Liver (tissue), 9 donors: ENCODE measurements around the gene SBNO1. TPM values are rescaled to one million over a fixed set of nuclear protein-coding genes. Genes with fewer than 3 reads are reported as not detected.
A peak's percentile ranks its signal among the peaks of the same experiment; 100 is the strongest.
"Not testable (repeated sequence)": the region's sequence is repeated elsewhere in the genome, so short reads cannot be mapped to it uniquely, and the experiment has no call there.

ENCODE experiments used
- DNase-seq: peaks from one replicate; pipeline ENCODE4 v3.0.0-alpha.2; 2017; ENCODE audit warnings: low spot score
- H3K27ac ChIP-seq, 2 donors: one replicate each; pipeline ENCODE4 v1.7.0; 2013; ENCODE audit warnings: inconsistent platforms in 2 of 2, low read length in 2 of 2, control low read depth in 1 of 2, low read depth in 1 of 2, mild to moderate bottlenecking in 1 of 2
- H3K27me3 ChIP-seq, 4 donors: one replicate each; pipeline versions ENCODE4 v1.6.1 to v1.7.0; 2013; ENCODE audit warnings: low read length in 3 of 4, inconsistent platforms in 1 of 4, mild to moderate bottlenecking in 1 of 4, moderate library complexity in 1 of 4; ENCODE audit not compliant: control insufficient read depth in 4 of 4, insufficient read depth in 4 of 4
- H3K36me3 ChIP-seq, 4 donors: one replicate each; pipeline versions ENCODE4 v1.6.1 to v1.7.0; 2013; ENCODE audit warnings: low read length in 3 of 4, mild to moderate bottlenecking in 3 of 4, low read depth in 1 of 4, moderate library complexity in 1 of 4; ENCODE audit not compliant: control insufficient read depth in 4 of 4, insufficient read depth in 3 of 4
- H3K4me1 ChIP-seq, 4 donors: one replicate each; pipeline versions ENCODE4 v1.6.1 to v1.7.0; 2013; ENCODE audit warnings: low read length in 3 of 4, mild to moderate bottlenecking in 3 of 4, moderate library complexity in 1 of 4; ENCODE audit not compliant: control insufficient read depth in 4 of 4, insufficient read depth in 4 of 4
- H3K4me3 ChIP-seq, 3 donors: one replicate each; pipeline versions ENCODE4 v1.6.1 to v1.7.0; 2013; ENCODE audit warnings: low read length in 3 of 3, control low read depth in 1 of 3, low read depth in 1 of 3, mild to moderate bottlenecking in 1 of 3
- H3K9ac ChIP-seq, 2 donors: one replicate each; pipeline ENCODE4 v1.7.0; 2013; ENCODE audit warnings: low read length in 2 of 2, mild to moderate bottlenecking in 2 of 2, moderate library complexity in 2 of 2, control low read depth in 1 of 2, low read depth in 1 of 2
- H3K9me3 ChIP-seq, 4 donors: one replicate each; pipeline versions ENCODE4 v1.6.1 to v1.7.0; 2013; ENCODE audit warnings: low read length in 3 of 4; ENCODE audit not compliant: control insufficient read depth in 4 of 4
- ATF3 ChIP-seq: IDR thresholded peaks from 2 replicates; pipeline ENCODE4 v1.6.1; 2016; ENCODE audit warnings: antibody characterized with exemption
- FOXA1 ChIP-seq: IDR thresholded peaks from 2 replicates; pipeline ENCODE4 v1.6.1; 2016; ENCODE audit warnings: antibody characterized with exemption
- JUND ChIP-seq, 2 donors: IDR thresholded peaks; 2 replicates each; pipeline ENCODE4 v1.6.1; 2016; ENCODE audit warnings: antibody characterized with exemption in 2 of 2
- RXRA ChIP-seq, 2 donors: IDR thresholded peaks; 2 replicates each; pipeline ENCODE4 v1.6.1; 2017 to 2018; ENCODE audit warnings: antibody characterized with exemption in 2 of 2, mild to moderate bottlenecking in 1 of 2
- SP1 ChIP-seq: IDR thresholded peaks from 2 replicates; pipeline ENCODE4 v1.6.1; 2018; ENCODE audit warnings: antibody characterized with exemption, mild to moderate bottlenecking
- YY1 ChIP-seq: IDR thresholded peaks from 2 replicates; pipeline ENCODE4 v1.6.1; 2016; ENCODE audit warnings: antibody characterized with exemption, mild to moderate bottlenecking
- WGBS: extraction: QIAGEN DNeasy Blood & Tissue Kit; methylation state at CpG from one replicate; pipeline ENCODE4 v1.1.7; 2013; 5-methylcytosine and 5-hydroxymethylcytosine counted together
- polyA plus RNA-seq, 2 donors: library from polyadenylated mRNA; stranded (reverse) in 1 of 2; unstranded in 1 of 2; fragments of 200-250 nt in 1 of 2; fragments of >200 nt in 1 of 2; fragmentation: Nextera tagmentation in 1 of 2; extraction: Ambion mirVana in 1 of 2; gene quantifications; one replicate each; pipeline versions ENCODE4 v1.2.1 to v1.2.3, GENCODE V29; 2013 to 2015
- total RNA-seq, 2 donors: library from RNA; depleted of rRNA; stranded (reverse); fragments of >200 nt; gene quantifications; one replicate each; pipeline ENCODE4 v1.2.3, GENCODE V29; 2014
- TF ChIP-seq, protein P1 (sequence below): IDR thresholded peaks from 2 replicates; pipeline ENCODE4 v1.6.1; 2016; ENCODE audit warnings: antibody characterized with exemption, mild to moderate bottlenecking
- TF ChIP-seq, protein P2 (sequence below): fragments of 150-350 bp; IDR thresholded peaks from 2 replicates; pipeline ENCODE4 v1.5.1; 2017; ENCODE audit warnings: improper control_type of control experiment, low read depth, low read length; ENCODE audit not compliant: missing input control
- donor health status: healthy.
- donor health status: healthy.
- donor health status: healthy.
- donor health status: healthy.
- donor health status: healthy.

The SBNO1 gene
- total and polyA plus RNA-seq, 4 donors: 4.0 to 19.8 (median 10.4) TPM

DNA sequence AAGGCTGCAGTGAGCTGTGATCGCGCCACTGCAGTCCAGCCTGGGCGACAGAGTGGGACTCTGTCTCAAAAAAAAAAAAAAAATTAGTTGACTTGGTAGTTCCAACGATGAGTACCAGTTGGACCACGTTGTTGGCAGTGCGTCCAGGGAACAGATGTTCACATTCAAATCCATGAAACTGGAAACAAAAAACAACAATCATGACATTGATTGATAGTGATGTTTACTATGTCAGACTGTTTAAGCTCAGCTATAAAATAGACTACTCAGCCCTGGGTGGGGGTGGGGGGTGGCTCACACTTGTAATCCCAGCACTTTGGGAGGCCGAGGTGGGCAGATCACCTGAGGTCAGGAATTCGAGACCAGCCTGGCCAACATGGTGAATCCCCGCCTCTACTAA is 112.3 kb downstream of the SBNO1 start:
- not testable (repeated sequence) for H3K4me3 ChIP-seq, H3K27ac ChIP-seq, H3K9me3 ChIP-seq, H3K27me3 ChIP-seq, DNase-seq, H3K9ac ChIP-seq
- Histone ChIP-seq H3K4me1 (peaks cover 7 to 10% (median 9%) of the 10 kb centered on the region in 4 donors), H3K36me3 (peaks cover 17 to 27% (median 23%) of the 10 kb centered on the region in 4 donors)
- 90% methylated on average over 9 of the region's 9 CpGs for WGBS

DNA sequence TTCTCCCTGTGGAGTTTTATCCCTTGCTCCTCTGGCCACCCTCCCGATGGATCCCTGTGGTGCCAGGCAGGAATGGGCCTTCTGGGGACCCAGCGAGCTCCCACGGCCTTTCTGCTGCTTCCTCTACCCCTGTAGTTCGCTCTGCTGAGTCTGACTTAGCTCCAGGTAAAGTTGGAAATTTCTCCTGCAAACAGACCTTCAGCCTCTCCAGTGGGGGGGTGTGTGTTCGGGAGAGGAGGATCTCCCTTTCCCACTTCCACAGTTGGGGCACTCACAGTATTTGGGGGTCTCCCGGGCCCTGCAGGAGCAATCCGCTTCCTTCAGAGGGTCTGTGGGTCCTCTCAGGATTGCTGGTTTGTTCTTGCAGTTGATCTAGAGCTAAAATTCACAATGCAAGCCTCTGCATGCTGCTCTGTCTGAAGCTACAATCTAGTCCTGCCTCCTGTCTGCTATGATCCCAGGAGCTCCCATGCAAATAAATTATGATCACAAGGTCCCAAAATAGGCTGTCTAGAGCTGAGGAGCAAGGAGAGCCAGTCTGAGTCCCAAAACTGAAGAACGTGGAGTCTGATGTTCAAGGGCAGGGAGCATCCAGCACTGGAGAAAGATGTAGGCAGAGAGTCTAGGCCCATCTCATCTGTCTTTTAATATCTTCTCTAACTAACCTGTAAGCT is 113.1 kb downstream of the SBNO1 start:
- Histone ChIP-seq H3K27ac (peak overlapping the region in 1 of 2 donors; percentile 50), H3K27me3 (no peaks in the 10 kb centered on the region), H3K36me3 (peaks cover 15 to 22% (median 20%) of the 10 kb centered on the region in 4 donors), H3K9ac (no peak overlapping the region), H3K4me3 (no peak overlapping the region), H3K9me3 (no peaks in the 10 kb centered on the region), H3K4me1 (peaks cover 7 to 10% (median 9%) of the 10 kb centered on the region in 4 donors)
- 71% methylated on average over 8 of the region's 8 CpGs for WGBS
- TF ChIP-seq SP1 (no peak), FOXA1 (no peak), YY1 (no peak), JUND (IDR thresholded peaks at IDR 0.05) (no peak), RXRA (IDR thresholded peaks at IDR 0.05) (no peak), ATF3 (no peak)
- TF ChIP-seq, protein P1, sequence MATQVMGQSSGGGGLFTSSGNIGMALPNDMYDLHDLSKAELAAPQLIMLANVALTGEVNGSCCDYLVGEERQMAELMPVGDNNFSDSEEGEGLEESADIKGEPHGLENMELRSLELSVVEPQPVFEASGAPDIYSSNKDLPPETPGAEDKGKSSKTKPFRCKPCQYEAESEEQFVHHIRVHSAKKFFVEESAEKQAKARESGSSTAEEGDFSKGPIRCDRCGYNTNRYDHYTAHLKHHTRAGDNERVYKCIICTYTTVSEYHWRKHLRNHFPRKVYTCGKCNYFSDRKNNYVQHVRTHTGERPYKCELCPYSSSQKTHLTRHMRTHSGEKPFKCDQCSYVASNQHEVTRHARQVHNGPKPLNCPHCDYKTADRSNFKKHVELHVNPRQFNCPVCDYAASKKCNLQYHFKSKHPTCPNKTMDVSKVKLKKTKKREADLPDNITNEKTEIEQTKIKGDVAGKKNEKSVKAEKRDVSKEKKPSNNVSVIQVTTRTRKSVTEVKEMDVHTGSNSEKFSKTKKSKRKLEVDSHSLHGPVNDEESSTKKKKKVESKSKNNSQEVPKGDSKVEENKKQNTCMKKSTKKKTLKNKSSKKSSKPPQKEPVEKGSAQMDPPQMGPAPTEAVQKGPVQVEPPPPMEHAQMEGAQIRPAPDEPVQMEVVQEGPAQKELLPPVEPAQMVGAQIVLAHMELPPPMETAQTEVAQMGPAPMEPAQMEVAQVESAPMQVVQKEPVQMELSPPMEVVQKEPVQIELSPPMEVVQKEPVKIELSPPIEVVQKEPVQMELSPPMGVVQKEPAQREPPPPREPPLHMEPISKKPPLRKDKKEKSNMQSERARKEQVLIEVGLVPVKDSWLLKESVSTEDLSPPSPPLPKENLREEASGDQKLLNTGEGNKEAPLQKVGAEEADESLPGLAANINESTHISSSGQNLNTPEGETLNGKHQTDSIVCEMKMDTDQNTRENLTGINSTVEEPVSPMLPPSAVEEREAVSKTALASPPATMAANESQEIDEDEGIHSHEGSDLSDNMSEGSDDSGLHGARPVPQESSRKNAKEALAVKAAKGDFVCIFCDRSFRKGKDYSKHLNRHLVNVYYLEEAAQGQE: no peak
- TF ChIP-seq, protein P2, sequence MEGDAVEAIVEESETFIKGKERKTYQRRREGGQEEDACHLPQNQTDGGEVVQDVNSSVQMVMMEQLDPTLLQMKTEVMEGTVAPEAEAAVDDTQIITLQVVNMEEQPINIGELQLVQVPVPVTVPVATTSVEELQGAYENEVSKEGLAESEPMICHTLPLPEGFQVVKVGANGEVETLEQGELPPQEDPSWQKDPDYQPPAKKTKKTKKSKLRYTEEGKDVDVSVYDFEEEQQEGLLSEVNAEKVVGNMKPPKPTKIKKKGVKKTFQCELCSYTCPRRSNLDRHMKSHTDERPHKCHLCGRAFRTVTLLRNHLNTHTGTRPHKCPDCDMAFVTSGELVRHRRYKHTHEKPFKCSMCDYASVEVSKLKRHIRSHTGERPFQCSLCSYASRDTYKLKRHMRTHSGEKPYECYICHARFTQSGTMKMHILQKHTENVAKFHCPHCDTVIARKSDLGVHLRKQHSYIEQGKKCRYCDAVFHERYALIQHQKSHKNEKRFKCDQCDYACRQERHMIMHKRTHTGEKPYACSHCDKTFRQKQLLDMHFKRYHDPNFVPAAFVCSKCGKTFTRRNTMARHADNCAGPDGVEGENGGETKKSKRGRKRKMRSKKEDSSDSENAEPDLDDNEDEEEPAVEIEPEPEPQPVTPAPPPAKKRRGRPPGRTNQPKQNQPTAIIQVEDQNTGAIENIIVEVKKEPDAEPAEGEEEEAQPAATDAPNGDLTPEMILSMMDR: no peak
- DNase-seq: no peak

DNA sequence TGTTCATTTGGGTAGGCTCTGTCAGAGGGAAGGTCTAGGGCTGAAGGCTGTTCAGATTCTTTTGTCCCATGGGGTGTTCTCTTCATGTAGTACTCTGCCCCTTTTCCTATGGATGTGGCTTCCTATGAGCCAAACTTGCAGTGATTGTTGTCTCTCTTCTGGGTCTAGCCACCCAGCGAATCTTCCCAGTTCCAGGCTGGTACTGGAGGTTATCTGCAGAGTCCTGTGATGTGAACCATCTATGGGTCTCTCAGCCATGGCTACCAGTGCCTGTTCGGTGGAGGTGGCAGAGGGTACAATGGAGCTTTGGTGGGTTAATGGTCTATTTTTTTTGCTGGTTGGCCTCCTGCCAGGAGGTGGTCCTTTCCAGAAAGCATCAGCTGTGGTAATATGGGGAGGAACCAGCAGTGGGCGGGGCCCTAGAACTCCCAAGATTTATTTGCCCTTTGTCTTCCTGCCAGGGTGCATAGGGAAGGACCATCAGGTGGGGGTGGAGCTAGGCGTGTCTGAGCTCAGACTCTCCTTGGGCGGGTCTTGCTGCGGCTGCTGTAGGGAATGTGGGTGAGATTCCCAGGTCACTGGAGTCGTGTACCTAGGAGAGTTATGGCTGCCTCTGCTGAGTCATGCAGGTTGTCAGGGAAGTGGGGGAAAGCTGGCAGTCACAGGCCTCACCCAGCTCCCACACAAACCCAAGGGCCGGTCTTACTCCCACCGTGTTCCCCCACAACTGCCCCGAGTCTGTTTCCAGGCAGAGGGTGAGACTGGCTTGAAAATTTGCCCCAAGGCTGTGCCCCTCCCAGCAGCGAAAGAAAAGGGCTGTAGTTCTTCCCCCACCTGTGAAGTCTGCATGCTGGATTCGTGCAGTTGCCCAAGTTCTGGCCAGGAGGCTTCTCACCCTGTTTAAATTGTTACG is 113.9 kb downstream of the SBNO1 start:
- peaks cover 7 to 10% (median 9%) of the 10 kb centered on the region in 4 donors for H3K4me1 ChIP-seq
- no peaks in the 10 kb centered on the region for H3K27me3 ChIP-seq
- H3K4me3 ChIP-seq: no peak overlapping the region
- peak overlapping the region in 1 of 2 donors; percentile 50 for H3K27ac ChIP-seq
- H3K9me3 ChIP-seq: no peaks in the 10 kb centered on the region
- TF ChIP-seq FOXA1 (no peak), YY1 (peak; percentile 45)
- H3K36me3 ChIP-seq: peaks cover 13 to 18% (median 15%) of the 10 kb centered on the region in 4 donors
- DNase-seq: no peak
- WGBS: 61% methylated on average over 13 of the region's 13 CpGs
- no peak overlapping the region for H3K9ac ChIP-seq

DNA sequence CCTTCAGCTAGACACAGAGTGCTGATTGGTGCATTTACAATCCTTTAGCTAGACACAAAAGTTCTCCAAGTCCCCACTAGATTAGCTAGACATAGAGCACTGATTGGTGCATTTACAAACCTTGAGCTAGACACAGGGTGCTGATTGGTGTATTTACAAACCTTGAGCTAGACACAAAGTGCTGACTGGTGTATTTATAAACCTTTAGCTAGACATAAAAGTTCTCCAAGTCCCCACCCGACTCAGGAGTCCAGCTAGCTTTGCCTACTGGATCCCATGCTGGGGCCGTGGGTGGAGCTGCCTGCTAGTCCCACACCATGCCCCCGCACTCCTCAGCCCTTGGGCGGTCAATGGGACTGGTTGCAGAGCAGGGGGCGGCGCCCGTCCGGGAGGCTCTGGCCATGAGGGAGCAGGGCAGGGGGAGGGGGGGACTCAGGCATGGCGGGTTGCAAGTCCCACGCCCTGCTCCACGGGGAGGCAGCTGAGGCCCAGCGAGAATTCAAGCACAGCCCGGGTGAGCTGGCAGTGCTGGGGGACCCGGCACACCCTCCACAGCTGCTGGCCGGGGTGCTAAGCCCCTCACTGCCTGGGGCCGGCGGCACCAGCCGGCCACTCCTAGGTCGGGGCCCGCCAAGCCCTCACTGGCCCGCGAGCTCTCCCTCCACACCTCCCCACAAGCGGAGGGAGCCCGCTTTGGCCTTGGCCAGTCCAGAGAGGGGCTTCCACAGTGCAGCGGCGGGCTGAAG is 115.5 kb downstream of the SBNO1 start:
- H3K9me3 ChIP-seq, H3K4me3 ChIP-seq, H3K27me3 ChIP-seq, H3K9ac ChIP-seq, DNase-seq, H3K27ac ChIP-seq, H3K36me3 ChIP-seq: not testable (repeated sequence)
- H3K4me1 ChIP-seq: peaks cover 7 to 10% (median 9%) of the 10 kb centered on the region in 4 donors
- 98% methylated on average over 26 of the region's 26 CpGs for WGBS

DNA sequence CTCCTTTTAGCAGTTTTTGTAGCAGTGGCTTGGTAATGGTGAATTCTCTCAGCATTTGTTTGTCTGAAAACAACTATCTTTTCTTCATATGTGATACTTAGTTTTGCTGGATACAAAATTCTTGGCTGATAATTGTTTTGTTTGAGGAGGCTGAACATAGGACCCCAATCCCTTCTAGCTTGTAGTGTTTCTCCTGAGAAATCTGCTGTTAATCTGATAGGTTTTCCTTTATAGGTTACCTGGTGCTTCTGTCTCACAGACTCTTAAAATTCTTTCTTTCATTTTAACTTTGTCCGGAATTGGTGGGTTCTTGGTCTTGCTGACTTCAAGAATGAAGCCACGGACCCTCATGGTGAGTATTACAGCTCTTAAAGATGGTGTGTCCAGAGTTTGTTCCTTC is 116.5 kb downstream of the SBNO1 start:
- not testable (repeated sequence) for H3K36me3 ChIP-seq, DNase-seq, H3K9me3 ChIP-seq, H3K4me3 ChIP-seq, H3K9ac ChIP-seq, H3K27me3 ChIP-seq, H3K27ac ChIP-seq
- H3K4me1 ChIP-seq: peaks cover 7 to 10% (median 9%) of the 10 kb centered on the region in 4 donors
- over 99% methylated on average over 2 of the region's 2 CpGs for WGBS
